A549 (cell line): ENCODE results near the gene IGSF11. TPM values are rescaled to one million over a fixed set of nuclear protein-coding genes. Genes with fewer than 3 reads are reported as not detected.
"Not testable (repeated sequence)": the region's sequence is repeated elsewhere in the genome, so short reads cannot be mapped to it uniquely, and the experiment has no call there.

ENCODE experiments used
- ATAC-seq, 2 experiments: fragments of 200-7000 bp in 1 of 2; fragments of >200 bp in 1 of 2; cut with Nextera tagmentation in 1 of 2; cut with Tn5 transposase in 1 of 2; 3 replicates each; pipeline versions ENCODE4 v1.8.0 to v1.9.1; 2018 to 2020; ENCODE audit warnings: mild to moderate bottlenecking in 1 of 2, moderate library complexity in 1 of 2
- CTCF ChIA-PET: fragments of 300-600 bp; sonication (Branson Sonifier 250); formaldehyde crosslinking; extraction: SDS; loops from one replicate; lab custom pipeline; 2021; ENCODE audit warnings: antibody characterized with exemption, inconsistent platforms; lab: Yijun Ruan, JAX
- POLR2A ChIA-PET: fragments of 350-600 bp; formaldehyde crosslinking; extraction: SDS; loops from one replicate; lab custom pipeline; 2021; ENCODE audit warnings: antibody characterized with exemption, inconsistent platforms; lab: Yijun Ruan, JAX
- DNase-seq, 2 experiments: peaks; one replicate each; pipeline versions ENCODE4 v3.0.0 to v3.0.0-alpha.2; 2011 to 2016; ENCODE audit warnings: low read depth in 1 of 2, low spot score in 1 of 2
- FAIRE-seq: peaks from 2 replicates; lab custom pipeline; 2011; peaks lifted over from hg19 to GRCh38; lab: Jason Lieb, UNC
- H3K27ac ChIP-seq, 2 experiments: fragments of >200 bp; sonication (Bioruptor Twin); formaldehyde crosslinking; 3 replicates each; pipeline ENCODE4 v1.5.1; 2016 to 2017
- H3K4me1 ChIP-seq: fragments of >200 bp; sonication (Bioruptor Twin); formaldehyde crosslinking; 3 replicates; pipeline ENCODE4 v1.6.1; 2016
- H3K4me2 ChIP-seq: fragments of >200 bp; sonication (Bioruptor Twin); formaldehyde crosslinking; 3 replicates; pipeline ENCODE4 v1.6.1; 2016
- H3K4me3 ChIP-seq: fragments of >200 bp; sonication (Bioruptor Twin); formaldehyde crosslinking; 3 replicates; pipeline ENCODE4 v1.5.1; 2016
- H3K9me3 ChIP-seq: fragments of >200 bp; sonication (Bioruptor Twin); formaldehyde crosslinking; 3 replicates; pipeline ENCODE4 v1.6.1; 2016
- CBX2 ChIP-seq: fragments of 200-600 bp; sonication (generic); IDR thresholded peaks from 2 replicates; pipeline ENCODE4 v1.6.1; 2016; ENCODE audit warnings: low read depth, mild to moderate bottlenecking, borderline replicate concordance
- CBX8 ChIP-seq: fragments of 200-600 bp; sonication (generic); IDR thresholded peaks from 2 replicates; pipeline ENCODE4 v1.6.1; 2016
- EP300 ChIP-seq, 2 experiments: fragments of >200 bp; sonication (Bioruptor Twin); formaldehyde crosslinking; IDR thresholded peaks; 2 replicates in 1 of 2; 3 replicates in 1 of 2; pipeline ENCODE4 v1.6.1; 2016 to 2017
- ESRRA ChIP-seq: fragments of 150-350 bp; IDR thresholded peaks from 2 replicates; pipeline ENCODE4 v1.6.1; 2014; ENCODE audit warnings: mild to moderate bottlenecking, low read length, borderline replicate concordance
- GATA3 ChIP-seq: IDR thresholded peaks from 2 replicates; pipeline ENCODE4 v1.6.1; 2012; ENCODE audit warnings: borderline replicate concordance
- HDAC2 ChIP-seq: fragments of 200-600 bp; sonication (generic); IDR thresholded peaks from 2 replicates; pipeline ENCODE4 v1.6.1; 2016
- KDM5A ChIP-seq: fragments of 200-600 bp; sonication (generic); IDR thresholded peaks from 2 replicates; pipeline ENCODE4 v1.6.1; 2016; ENCODE audit warnings: antibody characterized with exemption, mild to moderate bottlenecking
- MYC ChIP-seq: IDR thresholded peaks from 2 replicates; pipeline ENCODE4 v1.6.1; 2012; ENCODE audit warnings: mild to moderate bottlenecking, inconsistent platforms, low read length, improper control_type of control experiment, borderline replicate concordance
- NPAS2 ChIP-seq: fragments of 250-450 bp; sonication (Bioruptor Pico); IDR thresholded peaks from 2 replicates; pipeline ENCODE4 v1.8.0; 2022; ENCODE audit warnings: mild to moderate bottlenecking, moderate library complexity, borderline replicate concordance
- SMC3 ChIP-seq: fragments of >200 bp; sonication (Bioruptor Twin); formaldehyde crosslinking; IDR thresholded peaks from 3 replicates; pipeline ENCODE4 v1.6.1; 2018; ENCODE audit warnings: inconsistent platforms
- SREBF2 ChIP-seq: fragments of 450-650 bp; IDR thresholded peaks from 2 replicates; pipeline ENCODE4 v1.6.1; 2014; ENCODE audit warnings: mild to moderate bottlenecking, moderate library complexity
- TP53 ChIP-seq: fragments of 250-450 bp; sonication (Bioruptor Pico); IDR thresholded peaks from 2 replicates; pipeline ENCODE4 v1.5.0; 2021; ENCODE audit warnings: mild to moderate bottlenecking, moderate library complexity
- ZFP36 ChIP-seq: fragments of 450-650 bp; IDR thresholded peaks from 2 replicates; pipeline ENCODE4 v1.6.1; 2014; ENCODE audit warnings: borderline replicate concordance; ENCODE audit not compliant: partially characterized antibody
- WGBS: methylation state at CpG from one replicate; pipeline ENCODE4 v1.1.6; 2017; ENCODE audit errors: missing lambda C conversion rate; 5-methylcytosine and 5-hydroxymethylcytosine counted together
- polyA plus RNA-seq, 4 experiments: library from polyadenylated mRNA; depleted of rRNA in 3 of 4; stranded (reverse); fragments of >200 nt; fragmentation: RNase III in 1 of 4; extraction: RNeasy Plus Mini Kit Qiagen cat#74134 plus additional on column Dnase treatment in 1 of 4; gene quantifications; 2 replicates in 3 of 4; 3 replicates in 1 of 4; pipeline ENCODE4 v1.2.3, GENCODE V29; 2011 to 2017
- TF ChIP-seq, protein P1 (sequence below): fragments of >200 bp; sonication (Bioruptor Twin); formaldehyde crosslinking; IDR thresholded peaks from 3 replicates; pipeline ENCODE4 v1.5.1; 2016
- TF ChIP-seq, protein P2 (sequence below): IDR thresholded peaks from 2 replicates; pipeline ENCODE4 v1.6.1; 2012
- TF ChIP-seq, protein P3 (sequence below): fragments of 150-350 bp; IDR thresholded peaks from 2 replicates; pipeline ENCODE4 v1.6.1; 2014; ENCODE audit warnings: low read depth, mild to moderate bottlenecking, low read length

The IGSF11 gene
- polyA plus RNA-seq, 2 of the 4 experiments (the other 2 are of a cell fraction), result 5.2 to 21.7 TPM

DNA sequence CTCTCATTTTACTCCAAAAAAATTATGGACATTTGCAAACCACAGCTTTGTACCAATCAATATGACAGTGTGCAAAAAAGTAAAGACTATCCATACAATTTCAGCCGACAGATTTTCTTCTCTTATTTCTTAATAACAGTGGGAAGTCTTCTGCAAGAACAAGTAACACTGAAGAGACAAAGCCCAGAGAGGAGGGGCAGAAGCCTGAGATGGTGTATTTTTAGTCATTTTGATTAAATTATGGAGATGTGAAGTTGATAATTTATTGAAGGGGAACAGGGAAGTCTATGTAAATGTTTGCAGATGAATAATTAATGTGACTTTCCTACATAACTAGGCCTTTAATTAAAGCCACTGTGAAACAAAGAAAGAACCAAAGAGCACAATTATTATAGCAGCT is 45.7 kb upstream of the IGSF11 start (continued):
- TF ChIP-seq CBX8, result no peak
- TF ChIP-seq, protein P1, sequence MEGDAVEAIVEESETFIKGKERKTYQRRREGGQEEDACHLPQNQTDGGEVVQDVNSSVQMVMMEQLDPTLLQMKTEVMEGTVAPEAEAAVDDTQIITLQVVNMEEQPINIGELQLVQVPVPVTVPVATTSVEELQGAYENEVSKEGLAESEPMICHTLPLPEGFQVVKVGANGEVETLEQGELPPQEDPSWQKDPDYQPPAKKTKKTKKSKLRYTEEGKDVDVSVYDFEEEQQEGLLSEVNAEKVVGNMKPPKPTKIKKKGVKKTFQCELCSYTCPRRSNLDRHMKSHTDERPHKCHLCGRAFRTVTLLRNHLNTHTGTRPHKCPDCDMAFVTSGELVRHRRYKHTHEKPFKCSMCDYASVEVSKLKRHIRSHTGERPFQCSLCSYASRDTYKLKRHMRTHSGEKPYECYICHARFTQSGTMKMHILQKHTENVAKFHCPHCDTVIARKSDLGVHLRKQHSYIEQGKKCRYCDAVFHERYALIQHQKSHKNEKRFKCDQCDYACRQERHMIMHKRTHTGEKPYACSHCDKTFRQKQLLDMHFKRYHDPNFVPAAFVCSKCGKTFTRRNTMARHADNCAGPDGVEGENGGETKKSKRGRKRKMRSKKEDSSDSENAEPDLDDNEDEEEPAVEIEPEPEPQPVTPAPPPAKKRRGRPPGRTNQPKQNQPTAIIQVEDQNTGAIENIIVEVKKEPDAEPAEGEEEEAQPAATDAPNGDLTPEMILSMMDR, result no peak
- no peak for TF ChIP-seq SMC3

DNA sequence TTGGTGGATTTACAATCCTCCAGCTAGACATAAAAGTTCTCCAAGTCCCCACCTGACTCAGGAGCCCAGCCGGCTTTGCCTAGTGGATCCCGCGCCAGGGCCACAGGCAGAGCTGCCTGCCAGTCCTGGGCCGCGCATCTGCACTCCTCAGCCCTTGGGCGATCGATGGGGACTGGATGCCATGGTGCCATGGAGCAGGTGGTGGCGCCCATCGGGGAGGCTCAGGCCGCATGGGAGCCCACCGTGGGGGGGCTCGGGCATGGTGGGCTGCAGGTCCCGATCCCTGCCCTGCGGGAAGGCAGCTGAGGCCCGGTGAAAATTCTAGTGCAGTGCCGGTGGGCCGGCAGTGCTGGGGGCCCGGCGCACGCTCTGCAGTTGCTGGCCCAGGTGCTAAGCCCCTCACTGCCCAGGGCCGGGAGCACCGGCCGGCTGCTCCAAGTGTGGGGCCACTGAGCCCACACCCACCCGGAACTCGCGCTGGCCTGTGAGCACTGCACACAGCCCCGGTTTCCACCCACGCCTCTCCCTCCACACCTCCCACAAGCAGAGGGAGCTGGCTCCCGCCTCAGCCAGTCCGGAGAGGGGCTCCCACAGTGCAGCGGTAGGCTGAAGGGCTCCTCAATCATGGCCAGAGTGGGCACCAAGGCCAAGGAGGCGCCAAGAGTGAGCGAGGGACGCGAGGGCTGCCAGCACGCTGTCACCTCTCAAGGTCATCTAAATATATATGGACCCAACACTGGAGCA is 38.8 kb upstream of the IGSF11 start:
- CTCF ChIA-PET, result interaction anchor here (1.0 kb wide), 2 partner anchors 39 to 189 kb away, joined by 3 to 4 read pairs; partner anchors contain the start of gene IGSF11
- no peak for FAIRE-seq

DNA sequence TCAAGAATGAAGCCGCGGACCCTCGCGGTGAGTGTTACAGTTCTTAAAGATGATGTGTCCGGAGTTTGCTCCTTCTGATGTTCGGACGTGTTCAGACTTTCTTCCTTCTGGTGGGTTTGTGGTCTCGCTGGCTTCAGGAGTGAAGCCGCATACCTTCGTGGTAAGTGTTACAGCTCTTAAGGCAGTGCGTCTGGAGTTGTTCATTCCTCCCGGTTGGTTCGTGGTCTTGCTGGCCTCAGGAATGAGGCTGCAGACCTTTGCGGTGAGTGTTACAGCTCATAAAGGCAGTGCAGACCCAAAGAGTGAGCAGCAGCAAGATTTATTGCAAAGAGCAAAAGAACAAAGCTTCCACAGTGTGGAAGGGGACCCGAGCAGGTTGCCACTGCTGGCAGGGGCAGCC is 37.8 kb upstream of the IGSF11 start:
- 96% methylated on average over 15 of the region's 15 CpGs for WGBS

More for the DNA sequence above, 38.8 kb upstream of the IGSF11 start:
- Histone ChIP-seq H3K9me3 (no peaks in the 10 kb centered on the region), H3K27ac (no peak overlapping the region), H3K4me1 (no peaks in the 10 kb centered on the region), H3K4me2 (no peak overlapping the region), H3K4me3 (no peak overlapping the region)
- WGBS, result 94% methylated on average over 17 of the region's 36 CpGs
- no peak for ATAC-seq
- no peak for DNase-seq
- TF ChIP-seq ZFP36 (no peak), GATA3 (no peak), EP300 (IDR thresholded peaks at IDR 0.05) (no peak), SREBF2 (no peak), HDAC2 (no peak), NPAS2 (no peak)
- TF ChIP-seq, protein P2, sequence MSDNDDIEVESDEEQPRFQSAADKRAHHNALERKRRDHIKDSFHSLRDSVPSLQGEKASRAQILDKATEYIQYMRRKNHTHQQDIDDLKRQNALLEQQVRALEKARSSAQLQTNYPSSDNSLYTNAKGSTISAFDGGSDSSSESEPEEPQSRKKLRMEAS, result no peak
- POLR2A ChIA-PET, result no interaction called here

DNA sequence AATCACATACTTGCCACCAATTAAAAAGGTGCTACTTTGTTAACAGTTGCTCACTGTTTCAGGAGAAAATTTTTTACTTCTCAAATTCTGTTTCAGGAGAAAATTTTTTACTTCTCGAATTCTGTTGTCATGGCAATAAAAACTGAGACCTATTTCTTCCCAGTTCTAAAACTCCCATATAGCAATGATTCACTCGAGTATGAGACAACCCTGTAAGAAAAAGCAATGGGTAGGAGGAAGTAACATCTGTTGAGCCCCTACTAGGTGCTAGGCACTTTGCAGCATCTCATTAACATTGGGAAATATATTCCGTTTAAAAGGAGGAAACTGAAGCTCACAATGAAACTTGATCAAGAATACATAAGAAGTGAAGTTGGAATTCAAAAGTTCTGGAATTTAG is 35.1 kb upstream of the IGSF11 start:
- ChIA-PET POLR2A (no interaction called here), CTCF (no interaction called here)
- FAIRE-seq (no peak), DNase-seq (no peak), ATAC-seq (no peak)
- H3K9me3 ChIP-seq, result no peaks in the 10 kb centered on the region
- TF ChIP-seq ZFP36, result no peak
- TF ChIP-seq MYC, result no peak
- no peak for TF ChIP-seq ESRRA
- TF ChIP-seq TP53 (CRISPR knock-in tag), result no peak
- TF ChIP-seq, protein P3, sequence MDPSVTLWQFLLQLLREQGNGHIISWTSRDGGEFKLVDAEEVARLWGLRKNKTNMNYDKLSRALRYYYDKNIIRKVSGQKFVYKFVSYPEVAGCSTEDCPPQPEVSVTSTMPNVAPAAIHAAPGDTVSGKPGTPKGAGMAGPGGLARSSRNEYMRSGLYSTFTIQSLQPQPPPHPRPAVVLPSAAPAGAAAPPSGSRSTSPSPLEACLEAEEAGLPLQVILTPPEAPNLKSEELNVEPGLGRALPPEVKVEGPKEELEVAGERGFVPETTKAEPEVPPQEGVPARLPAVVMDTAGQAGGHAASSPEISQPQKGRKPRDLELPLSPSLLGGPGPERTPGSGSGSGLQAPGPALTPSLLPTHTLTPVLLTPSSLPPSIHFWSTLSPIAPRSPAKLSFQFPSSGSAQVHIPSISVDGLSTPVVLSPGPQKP, result no peak
- TF ChIP-seq KDM5A, result no peak
- no peak for TF ChIP-seq CBX2
- no peak overlapping the region for H3K4me3 ChIP-seq
- H3K27ac ChIP-seq, result no peak overlapping the region
- H3K4me2 ChIP-seq, result no peak overlapping the region
- no peaks in the 10 kb centered on the region for H3K4me1 ChIP-seq
- WGBS, result 70% methylated on average over 3 of the region's 3 CpGs

More for the DNA sequence above, 37.8 kb upstream of the IGSF11 start:
- FAIRE-seq, H3K9me3 ChIP-seq, H3K4me2 ChIP-seq, H3K27ac ChIP-seq, POLR2A ChIA-PET, H3K4me3 ChIP-seq, DNase-seq, H3K4me1 ChIP-seq, ATAC-seq: not testable (repeated sequence)
- CTCF ChIA-PET, result interaction anchor here (1.9 kb wide), 1 partner anchor 188 kb away, joined by 7 read pairs; no protein-coding TSS in a partner anchor
